NCI-H524 (cell line): Measurements from ENCODE around the gene ATG4A.
A peak's percentile ranks its signal among the peaks of the same experiment; 100 is the strongest.

Source experiments
- DNase-seq, 2 experiments: peaks; one replicate each; lab custom pipeline; 2025; lab: John Stamatoyannopoulos, UW

The ATG4A gene

DNA sequence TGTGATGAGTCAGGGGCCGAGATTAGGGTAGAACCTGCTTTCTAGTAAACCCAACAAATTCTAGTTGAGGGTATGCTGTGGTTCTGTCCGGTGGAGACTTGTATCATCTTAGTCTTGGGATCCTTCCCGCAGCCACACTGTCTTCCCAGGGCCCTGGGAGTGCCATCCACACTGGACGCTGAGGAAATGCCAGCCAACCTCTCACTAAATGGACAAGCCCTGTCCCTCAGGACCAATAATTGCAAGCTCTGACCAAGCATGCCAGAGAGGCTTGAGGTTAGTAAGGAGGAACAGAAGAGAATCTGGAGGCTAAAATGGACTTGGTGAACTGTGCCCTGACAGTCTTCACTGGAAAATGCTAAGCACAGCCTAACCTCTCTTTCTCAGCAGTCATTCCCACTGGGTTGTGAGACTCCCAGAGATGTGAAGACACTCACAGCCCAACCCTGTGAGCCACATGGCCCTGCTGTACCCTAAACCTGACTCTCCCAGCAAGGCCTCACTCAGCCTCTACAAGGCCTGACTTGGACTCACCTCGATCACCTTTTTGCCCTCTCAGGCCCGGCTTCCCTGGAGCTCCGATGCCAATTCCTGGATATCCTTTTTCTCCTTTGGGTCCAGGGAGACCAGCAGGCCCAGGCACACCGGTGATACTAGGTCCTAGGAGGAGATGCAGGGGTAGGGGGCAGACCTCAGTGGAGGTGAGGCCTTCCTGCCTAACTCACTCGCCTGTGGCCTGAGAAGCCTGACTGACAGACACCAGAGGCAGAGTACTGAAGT is 77.6 kb downstream of the ATG4A start:
- DNase-seq: no peak

- no peak for DNase-seq
Measured at GRCh38 chrX:108169768-108170167, 78.2 kb downstream of the ATG4A start.

DNA sequence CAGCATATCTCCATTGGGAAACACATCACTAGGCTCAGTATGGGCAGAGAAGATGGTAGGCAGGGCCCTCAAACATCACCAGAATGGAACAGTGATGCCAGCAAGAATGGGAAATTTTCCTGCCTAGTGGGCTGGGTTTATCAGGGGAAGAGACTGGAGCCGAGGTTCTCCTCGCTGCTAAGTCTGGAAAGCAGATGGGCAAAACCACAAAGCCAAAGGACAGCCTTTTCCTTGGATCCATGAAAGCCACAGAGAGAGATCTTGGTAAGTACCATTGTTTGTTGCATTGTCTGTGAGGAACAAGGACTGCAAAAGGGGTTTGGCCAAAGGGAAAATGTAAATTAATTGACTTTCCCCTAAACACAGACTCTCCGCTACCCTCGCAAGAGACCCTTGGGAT is 80.1 kb downstream of the ATG4A start:
- DNase-seq: no peak

GRCh38 chrX:108173874-108174273 is 82.3 kb downstream of the ATG4A start:
- no peak for DNase-seq

DNA sequence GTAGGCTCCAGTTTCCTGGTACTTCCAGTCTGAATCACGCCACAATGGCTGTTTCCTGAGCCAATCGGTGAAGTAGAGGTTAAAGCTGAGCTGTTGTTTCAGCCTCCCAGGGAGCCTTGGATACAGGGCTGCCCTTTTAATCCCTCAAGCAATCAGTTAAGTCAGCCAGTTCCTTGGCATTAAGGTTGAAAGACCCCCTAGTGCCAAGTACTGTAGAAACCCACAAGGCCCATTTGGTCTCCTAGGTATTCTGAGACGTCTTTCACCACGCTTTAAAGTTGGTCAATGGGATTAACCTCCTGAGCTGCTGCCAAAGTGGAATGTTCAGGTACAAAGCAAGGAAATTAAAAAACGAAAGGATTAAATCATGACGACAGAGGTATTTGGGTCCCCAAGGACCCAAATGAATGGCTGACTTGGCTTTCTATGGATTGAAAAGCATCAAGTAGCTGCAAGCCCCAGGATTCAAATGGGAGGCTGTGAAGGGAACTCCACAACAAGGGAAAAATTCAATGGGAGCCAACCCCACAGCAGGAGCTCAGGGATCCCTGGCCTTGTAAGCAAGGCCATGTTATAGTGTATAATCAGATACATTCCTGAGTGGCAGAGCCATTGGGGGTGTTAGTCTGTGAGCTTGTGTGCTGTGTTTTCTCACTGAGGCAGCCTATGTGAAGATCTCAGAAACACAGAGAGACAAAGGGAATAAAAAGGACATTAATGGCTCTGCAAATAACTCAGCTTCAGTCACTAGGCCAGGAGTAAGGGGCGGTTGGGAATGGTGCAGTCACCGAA is 86.0 kb downstream of the ATG4A start:
- DNase-seq: no peak

- DNase-seq: no peak
Measured at GRCh38 chrX:108178143-108178498, 86.5 kb downstream of the ATG4A start.

- no peak for DNase-seq
Measured at GRCh38 chrX:108186811-108187210, 95.2 kb downstream of the ATG4A start.

GRCh38 chrX:108198420-108198819 is 106.8 kb downstream of the ATG4A start:
- no peak for DNase-seq

GRCh38 chrX:108199041-108199440 is 107.5 kb downstream of the ATG4A start:
- DNase-seq: no peak

DNA sequence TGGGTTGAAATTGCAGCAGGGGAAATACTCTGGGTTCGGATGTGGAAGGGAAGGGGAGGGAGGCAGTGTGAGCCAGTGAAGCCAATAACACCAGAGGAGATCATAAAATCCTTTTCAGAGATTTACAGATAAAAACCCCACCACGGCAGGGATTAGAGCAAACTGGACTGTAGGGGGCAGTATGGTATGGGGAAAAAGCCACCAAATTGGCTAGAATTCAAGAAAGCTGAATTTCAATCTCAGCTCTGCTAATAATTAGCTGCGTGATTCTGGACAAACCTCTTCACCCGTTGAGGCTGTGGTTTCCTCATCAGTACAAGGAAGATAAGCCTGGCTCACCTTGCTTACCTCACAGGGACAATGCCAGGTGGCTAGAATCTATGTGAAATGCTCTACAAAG is 108.1 kb downstream of the ATG4A start:
- peak; percentile 23 to 78 for DNase-seq

GRCh38 chrX:108203540-108203939 is 112.0 kb downstream of the ATG4A start:
- no peak for DNase-seq
